ENCODE data around the gene IQSEC1.

IQSEC1 gene

GRCh38 chr3:12979151-12979946 lies 93.9 kb downstream of the IQSEC1 start:
- no peak for TF ChIP-seq CTCF (IDR thresholded peaks at IDR 0.05; ENCODE audit: extremely low read depth, insufficient read depth, missing control alignments)
- in situ Hi-C loops (cut with MboI; ENCODE audit: low pct_unique_long_range_greater_than_20kb, low sequenced_read_pairs, unreplicated experiment) = no loop called here

GRCh38 chr3:12978682-12979081 lies 94.5 kb downstream of the IQSEC1 start:
- no peak for DNase-seq (ENCODE audit: low spot score)
- in situ Hi-C loops (cut with MboI; ENCODE audit: low pct_unique_long_range_greater_than_20kb, low sequenced_read_pairs, unreplicated experiment) = no loop called here
- TF ChIP-seq CTCF (IDR thresholded peaks at IDR 0.05; ENCODE audit: extremely low read depth, insufficient read depth, missing control alignments) = no peak

More at GRCh38 chr3:12979151-12979946, 93.9 kb downstream of the IQSEC1 start:
- no peak for DNase-seq (ENCODE audit: low spot score)

- no peak for DNase-seq (ENCODE audit: low spot score)
- no peak for TF ChIP-seq CTCF (IDR thresholded peaks at IDR 0.05; ENCODE audit: extremely low read depth, insufficient read depth, missing control alignments)
- in situ Hi-C loops (cut with MboI; ENCODE audit: low pct_unique_long_range_greater_than_20kb, low sequenced_read_pairs, unreplicated experiment) = no loop called here
Observed at GRCh38 chr3:12977117-12977808, 96.0 kb downstream of the IQSEC1 start.

GRCh38 chr3:12975748-12976522 lies 97.3 kb downstream of the IQSEC1 start:
- no peak for TF ChIP-seq CTCF (IDR thresholded peaks at IDR 0.05; ENCODE audit: extremely low read depth, insufficient read depth, missing control alignments)
- in situ Hi-C loops (cut with MboI; ENCODE audit: low pct_unique_long_range_greater_than_20kb, low sequenced_read_pairs, unreplicated experiment) = no loop called here
- no peak for DNase-seq (ENCODE audit: low spot score)

- DNase-seq (ENCODE audit: low spot score) = no peak
- in situ Hi-C loops (cut with MboI; ENCODE audit: low pct_unique_long_range_greater_than_20kb, low sequenced_read_pairs, unreplicated experiment) = no loop called here
- no peak for TF ChIP-seq CTCF (IDR thresholded peaks at IDR 0.05; ENCODE audit: extremely low read depth, insufficient read depth, missing control alignments)
Observed at GRCh38 chr3:12974819-12975218, 98.4 kb downstream of the IQSEC1 start.

- in situ Hi-C loops (cut with MboI; ENCODE audit: low pct_unique_long_range_greater_than_20kb, low sequenced_read_pairs, unreplicated experiment) = no loop called here
- no peak for TF ChIP-seq CTCF (IDR thresholded peaks at IDR 0.05; ENCODE audit: extremely low read depth, insufficient read depth, missing control alignments)
- DNase-seq (ENCODE audit: low spot score) = no peak
Observed at GRCh38 chr3:12974334-12974733, 98.9 kb downstream of the IQSEC1 start.
